Activated B cell treated with CpG ODN at 0.5 μM for 24 hours (primary cell): ENCODE results near the gene PDLIM5. TPM values are rescaled to one million over a fixed set of nuclear protein-coding genes. Genes with fewer than 3 reads are reported as not detected.

Experiments
- ATAC-seq: fragments of 200-7000 bp; cut with Tn5 transposase; one replicate; pipeline ENCODE4 v1.10.0; 2021; ENCODE audit warnings: low read depth, mild to moderate bottlenecking, moderate library complexity
- CTCF ChIA-PET: fragments of 350-600 bp; sonication (Branson Sonifier 250); formaldehyde crosslinking; loops from one replicate; lab custom pipeline; 2021; ENCODE audit warnings: antibody characterized with exemption; lab: Charles Lee
- POLR2A ChIA-PET: fragments of 350-600 bp; sonication (Branson Sonifier 250); formaldehyde crosslinking; loops from one replicate; lab custom pipeline; 2021; ENCODE audit warnings: antibody characterized with exemption; lab: Charles Lee
- DNase-seq: peaks from one replicate; pipeline ENCODE4 v3.0.0; 2022
- H3K27ac Mint-ChIP-seq: one replicate; pipeline ENCODE4 v1.8.0; 2020; ENCODE audit warnings: mixed read lengths
- H3K27me3 Mint-ChIP-seq: one replicate; pipeline ENCODE4 v1.8.0; 2021; ENCODE audit warnings: mixed read lengths
- H3K36me3 Mint-ChIP-seq: one replicate; pipeline ENCODE4 v1.8.0; 2021; ENCODE audit warnings: low read depth, mixed read lengths
- H3K4me1 Mint-ChIP-seq: one replicate; pipeline ENCODE4 v1.8.0; 2021; ENCODE audit warnings: mixed read lengths
- H3K4me3 Mint-ChIP-seq: one replicate; pipeline ENCODE4 v1.8.0; 2020; ENCODE audit warnings: mild to moderate bottlenecking, mixed read lengths
- H3K9me3 Mint-ChIP-seq: one replicate; pipeline ENCODE4 v1.8.0; 2020; ENCODE audit warnings: mixed read lengths
- intact Hi-C: fragments of 100-400 bp; cut with micrococcal nuclease; formaldehyde crosslinking; loops from one replicate; pipeline ENCODE4 v1.15.1; 2024
- total RNA-seq: library from RNA; stranded (reverse); gene quantifications from 2 replicates; pipeline ENCODE4 v1.2.3, GENCODE V29; 2022
- TF ChIP-seq, protein P1 (sequence below): fragments of 200-600 bp; IDR thresholded peaks from one replicate; pipeline ENCODE4 v1.8.0; 2022; ENCODE audit warnings: antibody characterized with exemption, mild to moderate bottlenecking

PDLIM5 gene
- total RNA-seq, 1 donor from 2014 or later = 36.5 TPM

DNA sequence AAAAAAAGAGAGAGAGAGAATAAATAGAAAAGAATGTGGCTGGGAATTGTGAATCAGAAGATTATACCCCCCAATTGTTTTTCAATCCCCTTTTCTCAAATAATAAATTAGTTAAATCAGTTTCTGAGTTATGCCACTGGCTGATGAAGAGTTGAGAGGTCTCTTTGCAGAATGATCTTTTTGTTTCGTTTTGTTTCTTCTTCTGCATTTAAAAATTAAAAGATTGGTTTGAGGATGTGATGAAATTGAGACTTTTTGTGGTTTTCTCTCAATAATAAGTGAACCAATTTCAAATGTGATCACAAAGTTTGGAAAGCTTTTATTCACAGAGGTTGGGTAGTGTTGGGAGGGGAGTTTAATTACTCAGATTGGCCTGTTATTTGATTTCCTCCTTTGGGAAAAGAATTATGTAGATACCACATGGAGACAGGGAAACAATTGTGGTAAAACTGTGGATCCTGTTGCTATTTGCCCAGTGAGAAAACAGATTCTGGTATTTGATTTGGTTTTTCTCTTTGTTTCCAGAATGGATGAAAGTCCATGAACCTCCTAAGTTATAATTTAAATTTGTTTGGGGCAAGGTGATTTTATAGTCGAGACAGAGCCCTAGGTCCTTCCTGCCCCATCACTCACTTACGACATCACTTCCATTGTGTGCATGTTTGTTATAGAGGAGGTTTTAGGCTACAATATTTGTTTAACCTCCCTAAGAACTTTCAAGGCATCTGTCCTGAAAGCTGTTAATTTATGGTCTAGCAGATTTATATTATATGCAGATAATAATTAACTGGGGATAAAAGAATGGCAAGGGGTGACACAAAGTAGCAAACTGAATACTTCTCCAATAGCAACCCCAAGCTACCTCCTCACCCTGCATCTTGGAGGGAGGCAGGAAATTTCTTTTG, 214.0 kb downstream of the PDLIM5 start:
- CTCF ChIA-PET = interaction anchor here (0.6 kb wide), 1 partner anchor 42 kb away, joined by 3 read pairs; no protein-coding TSS in a partner anchor
- POLR2A ChIA-PET = no interaction called here
- intact Hi-C loops = no loop called here
- Mint-ChIP-seq H3K36me3 (peaks cover 16% of the 10 kb centered on the region), H3K9me3 (no peaks in the 10 kb centered on the region), H3K27ac (no peak overlapping the region), H3K4me1 (no peaks in the 10 kb centered on the region), H3K4me3 (no peak overlapping the region), H3K27me3 (no peaks in the 10 kb centered on the region)
- TF ChIP-seq, protein P1, sequence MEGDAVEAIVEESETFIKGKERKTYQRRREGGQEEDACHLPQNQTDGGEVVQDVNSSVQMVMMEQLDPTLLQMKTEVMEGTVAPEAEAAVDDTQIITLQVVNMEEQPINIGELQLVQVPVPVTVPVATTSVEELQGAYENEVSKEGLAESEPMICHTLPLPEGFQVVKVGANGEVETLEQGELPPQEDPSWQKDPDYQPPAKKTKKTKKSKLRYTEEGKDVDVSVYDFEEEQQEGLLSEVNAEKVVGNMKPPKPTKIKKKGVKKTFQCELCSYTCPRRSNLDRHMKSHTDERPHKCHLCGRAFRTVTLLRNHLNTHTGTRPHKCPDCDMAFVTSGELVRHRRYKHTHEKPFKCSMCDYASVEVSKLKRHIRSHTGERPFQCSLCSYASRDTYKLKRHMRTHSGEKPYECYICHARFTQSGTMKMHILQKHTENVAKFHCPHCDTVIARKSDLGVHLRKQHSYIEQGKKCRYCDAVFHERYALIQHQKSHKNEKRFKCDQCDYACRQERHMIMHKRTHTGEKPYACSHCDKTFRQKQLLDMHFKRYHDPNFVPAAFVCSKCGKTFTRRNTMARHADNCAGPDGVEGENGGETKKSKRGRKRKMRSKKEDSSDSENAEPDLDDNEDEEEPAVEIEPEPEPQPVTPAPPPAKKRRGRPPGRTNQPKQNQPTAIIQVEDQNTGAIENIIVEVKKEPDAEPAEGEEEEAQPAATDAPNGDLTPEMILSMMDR = no peak
- DNase-seq (no peak), ATAC-seq (no peak)

DNA sequence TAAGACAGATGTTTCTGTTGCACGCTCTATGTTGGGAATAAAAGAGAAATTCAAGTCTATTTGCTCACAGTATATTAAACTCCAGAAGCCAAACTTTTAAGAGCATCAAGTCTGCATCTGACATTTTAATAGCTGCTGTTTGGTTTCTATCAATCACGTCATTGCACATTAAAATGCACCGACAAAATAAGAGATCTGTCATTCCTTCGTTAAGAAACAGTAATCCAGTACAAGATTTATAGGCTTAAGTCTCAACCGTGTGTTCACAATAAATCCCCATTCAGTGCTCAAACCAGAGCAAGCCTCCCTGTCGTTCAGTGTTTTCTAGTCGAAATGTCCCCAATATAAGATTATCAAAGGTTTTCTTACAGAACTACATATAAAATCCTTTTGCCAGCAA, 217.0 kb downstream of the PDLIM5 start:
- no peak for DNase-seq
- ChIA-PET CTCF (no interaction called here), POLR2A (no interaction called here)
- no peaks in the 10 kb centered on the region for H3K27me3 Mint-ChIP-seq
- H3K27ac Mint-ChIP-seq = no peak overlapping the region
- H3K9me3 Mint-ChIP-seq = no peaks in the 10 kb centered on the region
- no peak for ATAC-seq
- TF ChIP-seq, protein P1 = no peak
- no peak overlapping the region for H3K4me3 Mint-ChIP-seq
- peaks cover 6% of the 10 kb centered on the region for H3K36me3 Mint-ChIP-seq
- no peaks in the 10 kb centered on the region for H3K4me1 Mint-ChIP-seq
- intact Hi-C loops = no loop called here

DNA sequence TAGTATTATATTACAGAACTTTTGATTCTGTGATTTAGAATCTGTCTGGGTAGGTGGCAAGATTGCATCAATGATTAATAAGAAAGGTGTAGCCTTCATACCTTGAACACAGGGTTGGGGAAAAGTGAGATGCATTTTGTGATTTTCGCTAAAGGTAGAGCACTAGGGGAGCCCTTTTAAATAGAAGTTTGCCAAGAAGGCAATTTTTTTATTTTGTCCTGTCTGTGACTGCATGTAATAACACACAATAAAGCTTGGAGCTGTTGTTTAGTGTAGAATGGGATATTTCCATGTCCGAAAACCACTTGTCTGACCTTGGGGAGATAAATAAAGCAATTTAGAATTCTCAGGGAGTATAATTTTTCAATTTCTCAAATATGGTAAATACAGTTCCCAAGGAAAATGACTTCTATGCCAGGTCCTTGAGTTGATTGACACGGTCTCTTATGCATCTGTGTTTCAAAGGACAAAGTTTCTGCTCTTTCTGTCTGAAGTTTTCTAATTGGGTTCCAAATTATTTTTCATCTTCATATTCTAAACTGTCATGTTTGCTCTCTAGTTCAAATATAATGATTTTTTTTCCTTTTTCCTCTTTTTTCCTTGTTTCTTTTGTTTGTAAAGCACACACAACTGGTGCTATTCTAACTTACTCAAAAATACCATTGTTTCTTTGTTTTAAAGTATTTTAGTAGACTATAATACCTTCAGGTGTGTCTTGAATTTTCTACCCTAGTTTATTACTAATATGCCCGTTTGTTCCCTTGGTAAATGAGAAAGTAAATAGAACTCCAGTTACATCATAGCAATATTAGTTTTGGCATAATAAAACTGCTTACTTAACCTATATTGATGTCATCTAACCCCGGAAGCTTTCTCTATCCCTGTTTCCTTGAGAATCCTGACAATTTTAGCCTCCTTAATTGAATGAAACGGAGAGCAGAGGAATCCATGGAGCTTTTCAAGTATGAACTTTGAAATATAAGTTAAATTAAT, 218.2 kb downstream of the PDLIM5 start:
- H3K27me3 Mint-ChIP-seq = no peaks in the 10 kb centered on the region
- no peak overlapping the region for H3K27ac Mint-ChIP-seq
- H3K36me3 Mint-ChIP-seq = peaks cover 4% of the 10 kb centered on the region
- intact Hi-C loops = no loop called here
- H3K4me3 Mint-ChIP-seq = no peak overlapping the region
- H3K4me1 Mint-ChIP-seq = no peaks in the 10 kb centered on the region
- ChIA-PET POLR2A (no interaction called here), CTCF (no interaction called here)
- H3K9me3 Mint-ChIP-seq = no peaks in the 10 kb centered on the region
- no peak for ATAC-seq
- TF ChIP-seq, protein P1 = no peak
- no peak for DNase-seq

DNA sequence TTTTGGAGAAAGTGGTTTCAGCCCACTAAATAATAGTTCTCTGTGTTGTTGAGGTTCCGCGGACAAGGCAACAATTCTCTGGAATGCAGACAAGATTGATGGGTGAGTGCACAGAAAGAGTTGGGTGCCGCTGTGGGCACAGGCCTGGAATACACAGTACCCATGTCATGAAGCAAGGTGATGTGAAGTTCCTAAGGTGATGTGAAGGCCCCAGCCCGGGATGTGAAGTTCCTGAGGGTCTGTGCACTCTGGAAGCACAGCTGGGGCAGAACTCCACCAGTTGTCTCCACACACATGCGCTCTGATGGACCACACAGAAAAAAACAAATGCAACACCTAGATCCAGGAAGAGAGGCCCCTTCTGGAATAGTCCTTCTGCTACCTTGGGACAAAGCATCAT, 219.4 kb downstream of the PDLIM5 start:
- ChIA-PET CTCF (no interaction called here), POLR2A (no interaction called here)
- Mint-ChIP-seq H3K27me3 (no peaks in the 10 kb centered on the region), H3K27ac (no peak overlapping the region), H3K9me3 (no peaks in the 10 kb centered on the region), H3K4me1 (no peaks in the 10 kb centered on the region), H3K4me3 (no peak overlapping the region), H3K36me3 (no peaks in the 10 kb centered on the region)
- TF ChIP-seq, protein P1 = no peak
- ATAC-seq = no peak
- no peak for DNase-seq
- intact Hi-C loops = no loop called here

DNA sequence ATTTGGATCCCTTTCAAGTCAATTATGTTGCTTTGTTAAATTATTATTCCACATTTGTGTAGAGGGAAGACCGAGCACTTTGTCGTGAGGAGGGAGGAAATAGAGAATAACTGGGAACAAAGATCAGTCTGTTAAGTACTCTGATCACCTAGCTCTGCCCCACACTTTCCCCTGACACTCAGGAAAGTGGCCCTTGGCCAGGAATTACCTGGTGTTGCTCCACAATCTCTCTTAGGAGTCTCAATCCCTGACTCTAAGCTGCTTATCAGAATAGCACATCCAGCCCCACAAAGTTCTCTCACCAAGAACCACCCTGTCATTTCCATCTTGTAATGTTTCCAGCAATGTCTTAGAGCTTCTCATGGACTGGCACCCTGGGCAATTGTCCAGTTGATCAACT, 222.2 kb downstream of the PDLIM5 start:
- ChIA-PET CTCF (no interaction called here), POLR2A (no interaction called here)
- TF ChIP-seq, protein P1 = no peak
- ATAC-seq (no peak), DNase-seq (no peak)
- H3K27ac Mint-ChIP-seq = no peak overlapping the region
- no peaks in the 10 kb centered on the region for H3K9me3 Mint-ChIP-seq
- H3K27me3 Mint-ChIP-seq = no peaks in the 10 kb centered on the region
- no peaks in the 10 kb centered on the region for H3K36me3 Mint-ChIP-seq
- no peak overlapping the region for H3K4me3 Mint-ChIP-seq
- H3K4me1 Mint-ChIP-seq = no peaks in the 10 kb centered on the region
- intact Hi-C loops = no loop called here
